Hypothalamus (tissue), 51 donors: Measurements from ENCODE around the gene TMEM63A.
"Not testable (repeated sequence)": the region's sequence is repeated elsewhere in the genome, so short reads cannot be mapped to it uniquely, and the experiment has no call there.

ENCODE experiments used
- DNase-seq, 51 donors: peaks; one replicate each; lab custom pipeline; 2025; lab: John Stamatoyannopoulos, UW

Gene TMEM63A

GRCh38 chr1:225848030-225848955 lies 33.9 kb downstream of the TMEM63A start:
- peak in 29 of 51 donors; percentile 20 to 76 (median 51) for DNase-seq

GRCh38 chr1:225847610-225848009 lies 34.6 kb downstream of the TMEM63A start:
- DNase-seq = no peak

GRCh38 chr1:225846331-225847310 lies 35.6 kb downstream of the TMEM63A start:
- DNase-seq = peak in 6 of 51 donors; percentile 18 to 48 (median 32)

GRCh38 chr1:225845571-225846259 lies 36.5 kb downstream of the TMEM63A start:
- DNase-seq = peak in 26 of 51 donors; percentile 15 to 67 (median 38)

GRCh38 chr1:225845097-225845496 lies 37.1 kb downstream of the TMEM63A start:
- DNase-seq = no peak

GRCh38 chr1:225844236-225845061 lies 37.7 kb downstream of the TMEM63A start:
- DNase-seq = peak in 2 of 51 donors; percentile 37 to 44

- DNase-seq = no peak
Measured at GRCh38 chr1:225843426-225843795, 38.8 kb downstream of the TMEM63A start.

- no peak for DNase-seq
Measured at GRCh38 chr1:225842788-225843425, 39.3 kb downstream of the TMEM63A start.

- no peak for DNase-seq
Measured at GRCh38 chr1:225842074-225842473, 40.1 kb downstream of the TMEM63A start.

GRCh38 chr1:225840713-225841112 lies 41.5 kb downstream of the TMEM63A start:
- DNase-seq = no peak

GRCh38 chr1:225840223-225840610 lies 42.0 kb downstream of the TMEM63A start:
- DNase-seq = no peak

- DNase-seq = no peak
Measured at GRCh38 chr1:225838793-225839192, 43.4 kb downstream of the TMEM63A start.

- not testable (repeated sequence) for DNase-seq
Measured at GRCh38 chr1:225836296-225836695, 45.9 kb downstream of the TMEM63A start.

- peak in 7 of 51 donors; percentile 9 to 52 (median 33) for DNase-seq
Measured at GRCh38 chr1:225835856-225836255, 46.3 kb downstream of the TMEM63A start.

- DNase-seq = peak in 12 of 51 donors; percentile 19 to 66 (median 44)
Measured at GRCh38 chr1:225834417-225835329, 47.5 kb downstream of the TMEM63A start.

- DNase-seq = no peak
Measured at GRCh38 chr1:225830841-225831240, 51.3 kb downstream of the TMEM63A start.

- no peak for DNase-seq
Measured at GRCh38 chr1:225828706-225829345, 53.4 kb downstream of the TMEM63A start.
